Right ventricle myocardium superior (tissue), 1 donor: ENCODE data around the gene SCN7A. TPM values are rescaled to one million over a fixed set of nuclear protein-coding genes. Genes with fewer than 3 reads are reported as not detected.
A peak's percentile ranks its signal among the peaks of the same experiment; 100 is the strongest.
"Not testable (repeated sequence)": the region's sequence is repeated elsewhere in the genome, so short reads cannot be mapped to it uniquely, and the experiment has no call there.

Source experiments
- ATAC-seq: fragments of 200-7000 bp; cut with Tn5 transposase; one replicate; pipeline ENCODE4 v1.9.1; 2020; ENCODE audit warnings: mild to moderate bottlenecking; ENCODE audit not compliant: poor library complexity
- DNase-seq: peaks from one replicate; pipeline ENCODE4 v3.0.0-alpha.2; 2020
- intact Hi-C: fragments of 100-400 bp; cut with DNase I; formaldehyde crosslinking; loops from one replicate; pipeline ENCODE4 v1.11.2; 2022
- total RNA-seq: library from RNA; stranded (reverse); fragmentation: NEBNext Ultra II Directional; extraction: Animal tissue kit (Norgen Biotek cat#: 25700); gene quantifications from one replicate; pipeline ENCODE4 v1.2.1, GENCODE V29; 2021
- donor health status: DM: no; HTN: yes; CAD: no; lungs with severe emphysema.

SCN7A gene
- total RNA-seq, 1 donor from 2014 or later = 27.7 TPM

DNA sequence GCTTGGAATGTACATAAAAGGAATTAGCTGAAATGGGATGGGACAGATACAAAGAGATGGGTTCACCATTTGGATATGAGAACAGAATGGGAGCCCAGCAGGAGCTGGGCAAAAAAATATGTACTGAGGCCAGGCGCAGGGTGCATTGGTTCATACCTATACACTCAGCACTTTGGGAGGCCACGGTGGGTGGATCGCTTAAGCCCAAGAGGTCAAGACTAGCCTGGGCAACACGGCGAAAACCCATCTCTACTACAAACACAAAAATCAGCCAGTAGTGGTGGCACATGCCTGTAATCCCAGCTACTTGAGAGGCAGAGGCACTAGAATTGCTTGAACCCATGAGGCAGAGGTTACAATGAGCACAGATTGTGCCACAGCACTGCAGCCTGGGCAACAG, 30.4 kb downstream of the SCN7A start:
- no peak for DNase-seq
- intact Hi-C loops = no loop called here
- ATAC-seq = no peak

DNA sequence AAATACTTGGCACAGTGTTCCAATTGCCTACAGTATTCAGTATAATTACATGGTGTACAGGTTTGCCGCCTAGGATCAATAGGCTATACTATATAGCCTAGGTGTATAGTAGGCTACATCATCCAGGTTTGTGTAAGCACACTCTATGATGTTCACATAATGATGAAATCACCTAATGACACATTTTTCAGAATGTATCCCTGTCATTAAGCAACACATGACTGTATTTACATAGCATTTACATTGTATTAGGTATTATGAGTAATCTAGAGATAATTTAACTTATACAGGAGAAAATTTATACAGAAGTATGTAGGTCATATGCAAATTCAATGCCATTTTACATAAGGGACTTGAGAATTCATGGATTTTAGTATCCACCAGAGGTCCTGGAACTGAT, 35.4 kb downstream of the SCN7A start:
- no peak for DNase-seq

DNA sequence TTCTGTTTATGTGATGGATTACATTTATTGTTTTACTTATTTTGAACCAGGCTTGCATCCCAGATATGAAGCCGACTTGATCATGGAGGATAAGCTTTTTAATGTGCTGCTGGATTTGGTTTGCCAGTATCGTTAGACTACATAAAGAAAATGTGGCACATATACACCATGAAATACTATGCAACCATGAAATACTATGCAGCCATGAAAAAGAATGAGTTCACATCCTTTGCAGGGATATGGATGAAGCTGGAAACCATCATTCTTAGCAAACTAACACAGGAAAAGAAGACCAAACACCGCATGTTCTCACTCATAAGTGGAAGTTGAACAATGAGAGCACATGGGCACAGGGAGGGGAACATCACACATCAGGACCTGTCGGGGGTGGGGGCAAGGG, 38.2 kb downstream of the SCN7A start:
- DNase-seq, intact Hi-C loops, ATAC-seq: not testable (repeated sequence)

More for the DNA sequence above, 35.4 kb downstream of the SCN7A start:
- no peak for ATAC-seq
- intact Hi-C loops = no loop called here

- intact Hi-C loops = no loop called here
- ATAC-seq (no peak), DNase-seq (no peak)
Observed at GRCh38 chr2:166454006-166454595, 39.9 kb downstream of the SCN7A start.

GRCh38 chr2:166451468-166451867, 42.6 kb downstream of the SCN7A start:
- DNase-seq (no peak), ATAC-seq (no peak)
- intact Hi-C loops = no loop called here

DNA sequence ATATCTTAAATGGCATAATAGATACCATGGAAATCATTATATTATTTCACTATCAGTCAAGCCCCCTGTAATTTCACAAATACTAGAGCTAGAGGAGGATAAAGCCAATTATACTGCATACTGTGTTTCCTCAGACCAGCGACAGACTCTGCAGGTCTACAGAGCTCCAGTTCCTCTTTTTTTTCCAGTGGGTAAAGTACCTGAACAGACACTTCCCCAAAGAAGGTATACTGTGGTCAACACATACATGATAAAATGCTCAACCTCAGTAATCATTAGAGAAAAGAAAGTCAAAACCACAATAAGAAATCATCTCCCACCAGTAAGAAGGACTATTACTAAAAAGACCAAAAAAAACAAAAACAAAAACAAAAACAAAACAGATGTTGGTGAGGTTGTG, 44.6 kb downstream of the SCN7A start:
- intact Hi-C loops = no loop called here
- DNase-seq = no peak
- no peak for ATAC-seq

DNA sequence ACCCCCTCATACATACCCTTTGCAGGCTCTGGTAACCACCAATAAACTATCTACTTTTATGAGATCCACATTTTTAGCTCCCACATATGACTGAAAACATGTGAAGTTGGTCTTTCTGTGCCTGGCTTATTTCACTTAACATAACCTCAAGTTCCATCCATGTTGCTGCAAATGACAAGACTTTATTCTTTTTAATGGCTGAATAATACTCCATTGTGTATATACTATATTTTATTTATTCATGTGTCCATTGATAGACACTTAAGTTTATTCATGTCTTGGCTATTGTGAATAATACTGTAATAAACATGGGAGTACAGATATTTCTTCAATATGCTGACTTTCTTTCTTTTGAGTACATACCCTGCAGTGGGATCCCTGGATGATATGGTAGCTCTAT, 45.9 kb downstream of the SCN7A start:
- DNase-seq = no peak
- ATAC-seq = no peak
- intact Hi-C loops = no loop called here

GRCh38 chr2:166444306-166444705, 49.7 kb downstream of the SCN7A start:
- intact Hi-C loops = no loop called here
- DNase-seq (no peak), ATAC-seq (no peak)

GRCh38 chr2:166440313-166440712, 53.7 kb downstream of the SCN7A start:
- intact Hi-C loops = no loop called here
- ATAC-seq = no peak

GRCh38 chr2:166439078-166439477, 55.0 kb downstream of the SCN7A start:
- ATAC-seq = no peak
- no peak for DNase-seq
- intact Hi-C loops = no loop called here

More at GRCh38 chr2:166440313-166440712, 53.7 kb downstream of the SCN7A start:
- no peak for DNase-seq

DNA sequence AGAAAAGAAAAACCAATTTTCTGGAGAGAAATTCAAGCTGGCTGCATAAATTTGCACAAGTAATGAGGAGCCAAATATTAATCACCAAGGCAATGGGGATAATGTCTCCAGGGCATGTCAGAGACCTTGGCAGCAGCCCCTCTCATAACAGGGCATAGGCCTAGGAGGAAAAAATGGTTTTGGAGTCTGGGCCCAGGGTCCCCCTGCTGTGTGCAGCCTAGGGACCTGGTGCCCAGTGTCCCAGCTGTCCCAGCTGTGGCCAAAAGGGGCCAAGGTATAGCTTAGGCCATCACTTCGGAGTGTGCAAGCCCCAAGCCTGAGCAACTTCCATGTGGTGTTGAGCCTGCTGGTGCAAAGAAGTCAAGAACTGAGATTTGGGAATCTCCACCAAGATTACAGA, 57.1 kb downstream of the SCN7A start:
- DNase-seq = no peak
- intact Hi-C loops = no loop called here
- ATAC-seq = peak; percentile 10

GRCh38 chr2:166436189-166436588, 57.9 kb downstream of the SCN7A start:
- ATAC-seq = no peak
- DNase-seq = no peak
- intact Hi-C loops = no loop called here

- ATAC-seq (no peak), DNase-seq (no peak)
- intact Hi-C loops = no loop called here
Observed at GRCh38 chr2:166434491-166434890, 59.6 kb downstream of the SCN7A start.

- intact Hi-C loops = no loop called here
- DNase-seq = no peak
- no peak for ATAC-seq
Observed at GRCh38 chr2:166433457-166433856, 60.6 kb downstream of the SCN7A start.

DNA sequence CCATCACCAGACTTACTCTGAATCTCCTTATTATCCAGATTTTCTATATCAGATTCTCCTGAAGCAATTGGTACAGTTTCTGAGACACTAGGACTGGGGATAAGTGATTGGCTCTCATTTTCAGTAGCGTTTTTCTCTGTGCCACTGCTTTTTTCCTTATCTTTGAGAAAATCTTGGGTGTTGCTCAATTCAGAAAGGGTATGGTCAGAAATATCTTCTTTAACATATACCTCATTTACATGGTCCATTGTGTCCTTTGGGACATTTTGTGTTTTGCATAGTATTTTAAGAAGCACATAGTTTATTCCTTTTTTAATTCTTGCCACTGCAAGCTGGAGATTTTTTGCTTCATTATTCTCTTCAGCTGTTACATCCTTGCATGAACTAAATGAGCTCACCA, 61.7 kb downstream of the SCN7A start:
- intact Hi-C loops = no loop called here
- DNase-seq = no peak
- no peak for ATAC-seq

GRCh38 chr2:166424841-166425240, 69.2 kb downstream of the SCN7A start:
- intact Hi-C loops = no loop called here
- no peak for ATAC-seq
- DNase-seq = no peak

- ATAC-seq = no peak
- intact Hi-C loops = no loop called here
- DNase-seq = no peak
Observed at GRCh38 chr2:166419616-166419934, 74.5 kb downstream of the SCN7A start.

GRCh38 chr2:166418853-166419615, 75.0 kb downstream of the SCN7A start:
- DNase-seq (no peak), ATAC-seq (no peak)
- intact Hi-C loops = no loop called here

- DNase-seq = no peak
- peak; percentile 67 for ATAC-seq
- intact Hi-C loops = no loop called here
Observed at GRCh38 chr2:166417669-166418068, 76.4 kb downstream of the SCN7A start.

GRCh38 chr2:166413255-166413654, 80.8 kb downstream of the SCN7A start:
- DNase-seq (no peak), ATAC-seq (no peak)
- intact Hi-C loops = no loop called here
